IPS-15b (cell line): Measurements from ENCODE around the gene ELAVL4.

ENCODE experiments used
- H3K27me3 ChIP-seq: one replicate; pipeline ENCODE4 v1.6.1; 2013; ENCODE audit warnings: low read length; ENCODE audit not compliant: control insufficient read depth, insufficient read depth
- H3K36me3 ChIP-seq: one replicate; pipeline ENCODE4 v1.6.1; 2013; ENCODE audit warnings: low read length; ENCODE audit not compliant: control insufficient read depth, insufficient read depth
- H3K4me1 ChIP-seq: one replicate; pipeline ENCODE4 v1.6.1; 2013; ENCODE audit warnings: mild to moderate bottlenecking, low read length; ENCODE audit not compliant: control insufficient read depth, insufficient read depth
- H3K4me3 ChIP-seq: one replicate; pipeline ENCODE4 v1.5.1; 2013; ENCODE audit warnings: low read depth, low read length
- H3K9ac ChIP-seq: one replicate; pipeline ENCODE4 v1.6.1; 2013; ENCODE audit warnings: low read depth, mild to moderate bottlenecking, low read length
- H3K9me3 ChIP-seq: one replicate; pipeline ENCODE4 v1.6.1; 2013; ENCODE audit warnings: mild to moderate bottlenecking, low read length; ENCODE audit not compliant: control insufficient read depth, insufficient read depth

ELAVL4 gene

DNA sequence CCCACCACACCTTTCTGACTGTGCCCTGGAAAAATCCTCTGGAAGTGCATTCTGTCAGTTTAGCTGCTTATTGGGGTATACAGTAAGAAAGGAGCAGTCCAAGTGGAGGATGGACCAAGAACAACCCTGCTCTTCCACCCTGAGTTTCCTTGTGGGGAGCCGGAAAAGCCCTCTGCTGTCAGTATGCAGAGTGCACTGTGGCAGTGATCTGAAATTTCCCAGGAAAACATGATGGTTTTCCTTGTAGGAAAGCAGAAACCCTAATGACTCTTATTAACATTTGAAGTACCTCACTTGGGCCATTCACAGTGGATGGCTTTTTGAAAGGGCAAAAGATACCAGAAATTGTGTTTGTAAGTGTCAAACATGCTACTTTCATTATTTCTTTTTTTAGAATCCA lies 20.5 kb downstream of the ELAVL4 start:
- Histone ChIP-seq H3K4me3 (no peak overlapping the region), H3K9ac (no peak overlapping the region), H3K9me3 (no peaks in the 10 kb centered on the region), H3K4me1 (peaks cover 4% of the 10 kb centered on the region), H3K27me3 (no peaks in the 10 kb centered on the region), H3K36me3 (no peaks in the 10 kb centered on the region)

DNA sequence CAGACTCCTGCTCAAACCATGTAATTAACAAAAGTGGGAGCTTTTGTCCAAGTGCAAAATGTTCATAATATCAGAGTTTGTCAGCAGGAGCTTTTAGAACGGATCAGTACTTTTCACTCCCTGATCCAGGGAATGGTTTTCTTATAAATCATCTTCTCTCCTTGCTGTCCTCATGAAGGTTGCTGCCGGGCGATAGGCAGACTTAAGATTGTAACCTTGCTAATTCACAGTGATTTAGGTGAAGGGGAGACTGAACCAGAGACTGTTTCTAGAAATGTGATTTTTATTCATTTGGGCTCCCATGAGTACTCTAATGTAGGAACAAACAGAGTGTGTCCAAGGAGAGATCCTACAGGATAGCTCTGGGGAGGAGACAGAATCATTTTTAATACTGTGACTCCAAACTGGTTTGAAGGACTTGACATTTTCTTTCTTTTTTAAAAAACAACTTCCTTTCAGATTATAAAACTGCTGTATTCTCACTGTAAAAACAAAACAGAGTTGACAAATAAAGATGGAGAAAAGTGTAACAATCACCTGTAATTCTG lies 23.7 kb downstream of the ELAVL4 start:
- Histone ChIP-seq H3K36me3 (no peaks in the 10 kb centered on the region), H3K4me1 (peaks cover 4% of the 10 kb centered on the region), H3K4me3 (no peak overlapping the region), H3K9ac (no peak overlapping the region), H3K9me3 (no peaks in the 10 kb centered on the region), H3K27me3 (no peaks in the 10 kb centered on the region)

DNA sequence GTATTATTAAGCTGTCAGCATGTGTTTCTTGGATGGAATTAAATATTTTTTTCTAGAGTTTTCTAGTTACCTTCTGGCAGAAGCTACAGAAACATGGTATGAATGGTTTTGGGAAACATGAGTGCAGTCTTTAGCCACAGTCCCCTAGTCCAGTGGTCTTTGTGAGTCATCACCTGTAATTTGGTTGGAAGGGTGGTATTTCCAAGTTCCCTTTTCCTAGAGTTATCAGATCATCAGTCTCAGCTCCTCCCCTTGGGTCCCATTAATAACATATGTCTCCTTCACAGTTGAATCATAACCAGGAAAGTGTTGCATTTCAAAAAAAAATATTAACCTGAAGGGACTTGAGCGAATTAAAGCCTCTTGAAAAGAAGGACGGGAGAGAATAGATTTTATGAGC lies 27.0 kb downstream of the ELAVL4 start:
- Histone ChIP-seq H3K4me1 (peaks cover 12% of the 10 kb centered on the region), H3K27me3 (no peaks in the 10 kb centered on the region), H3K4me3 (no peak overlapping the region), H3K36me3 (no peaks in the 10 kb centered on the region), H3K9ac (no peak overlapping the region), H3K9me3 (no peaks in the 10 kb centered on the region)

DNA sequence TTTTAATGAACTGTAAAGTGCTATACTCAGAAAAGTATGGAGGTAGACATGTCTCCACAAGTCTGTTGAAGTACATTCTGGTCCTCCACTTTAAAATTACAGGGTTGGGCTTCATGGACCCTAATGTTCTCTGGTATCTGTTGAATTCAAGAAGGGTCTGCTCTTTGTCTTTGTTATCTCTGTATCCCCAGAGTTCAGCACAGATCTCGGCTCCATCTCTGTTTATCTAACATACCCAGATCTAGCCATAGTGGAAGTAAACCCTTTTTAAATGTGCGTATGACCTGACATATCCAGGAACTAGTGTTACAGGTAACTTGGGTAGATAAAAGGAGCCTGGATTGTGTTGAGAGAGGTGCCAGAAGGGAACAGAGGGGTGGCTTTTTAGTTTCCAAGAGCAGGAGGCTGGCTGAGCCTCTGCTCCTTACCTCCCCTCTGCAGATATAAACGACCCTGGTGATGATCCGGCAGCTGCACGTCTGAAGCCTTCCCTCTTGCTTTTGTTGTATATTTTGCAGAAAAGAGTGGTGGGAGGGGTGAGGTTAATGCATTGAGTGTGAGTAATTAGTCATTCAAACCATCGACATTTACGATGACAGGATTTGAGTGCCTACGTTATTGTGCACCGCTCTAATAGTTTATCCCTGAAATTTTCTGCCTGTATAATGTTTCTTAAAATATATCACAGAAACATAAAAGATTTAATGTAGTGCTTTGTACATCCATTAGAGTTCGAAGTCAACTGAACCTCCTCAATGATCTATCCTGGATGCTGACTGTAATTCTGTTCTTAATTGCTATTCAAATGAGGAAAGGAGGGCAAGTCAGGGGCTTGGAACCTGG lies 30.8 kb downstream of the ELAVL4 start:
- no peaks in the 10 kb centered on the region for H3K27me3 ChIP-seq
- no peak overlapping the region for H3K4me3 ChIP-seq
- H3K36me3 ChIP-seq, result no peaks in the 10 kb centered on the region
- H3K4me1 ChIP-seq, result peaks cover 12% of the 10 kb centered on the region
- no peak overlapping the region for H3K9ac ChIP-seq
- no peaks in the 10 kb centered on the region for H3K9me3 ChIP-seq

DNA sequence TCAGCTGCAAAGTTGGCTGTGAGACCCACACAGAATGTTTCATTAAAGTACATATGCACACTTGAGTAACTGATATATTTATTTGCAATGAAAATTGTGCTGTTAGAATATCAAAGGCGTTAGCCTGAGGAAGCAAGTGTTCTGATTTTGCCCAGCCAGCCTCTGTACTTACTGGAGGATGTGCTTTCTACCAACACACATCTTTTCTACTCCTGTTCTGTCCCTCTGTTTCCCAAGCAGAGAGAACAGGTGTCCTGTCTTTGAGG lies 31.4 kb downstream of the ELAVL4 start:
- no peaks in the 10 kb centered on the region for H3K9me3 ChIP-seq
- H3K4me3 ChIP-seq, result no peak overlapping the region
- no peaks in the 10 kb centered on the region for H3K27me3 ChIP-seq
- no peak overlapping the region for H3K9ac ChIP-seq
- H3K4me1 ChIP-seq, result peaks cover 12% of the 10 kb centered on the region
- no peaks in the 10 kb centered on the region for H3K36me3 ChIP-seq

DNA sequence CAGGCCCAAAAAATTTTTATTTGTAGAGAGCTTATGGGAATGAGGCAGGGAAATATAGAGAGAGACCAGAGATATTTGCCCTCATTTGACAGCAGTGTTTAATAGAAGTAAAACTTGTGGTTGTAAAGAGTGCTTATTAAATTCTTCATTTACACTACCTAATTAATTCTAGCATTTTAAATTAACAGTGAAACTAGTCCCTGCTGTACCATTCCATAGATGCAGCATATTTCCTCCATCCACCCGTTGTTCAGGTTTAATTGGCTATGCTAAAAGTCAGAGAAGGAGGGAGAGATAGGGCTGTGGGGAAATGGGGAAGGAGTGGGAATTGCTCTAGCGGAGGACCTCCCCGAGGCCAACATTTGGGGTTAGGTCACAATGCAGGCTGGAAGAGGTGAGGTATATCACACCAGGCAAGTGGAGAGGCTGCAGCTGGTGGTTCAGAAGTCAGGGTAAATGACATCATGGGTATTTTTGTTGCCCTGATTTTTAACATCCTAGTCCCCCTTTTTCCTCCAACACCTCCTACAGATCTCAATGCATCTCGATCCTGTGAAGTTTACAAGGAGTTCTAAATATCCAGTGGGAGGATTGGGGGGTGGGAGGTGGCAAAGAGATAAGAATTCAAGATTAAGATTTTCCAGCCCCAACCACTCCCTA lies 38.6 kb downstream of the ELAVL4 start:
- H3K9ac ChIP-seq, result no peak overlapping the region
- H3K36me3 ChIP-seq, result no peaks in the 10 kb centered on the region
- no peaks in the 10 kb centered on the region for H3K27me3 ChIP-seq
- no peak overlapping the region for H3K4me3 ChIP-seq
- peaks cover 12% of the 10 kb centered on the region for H3K4me1 ChIP-seq
- H3K9me3 ChIP-seq, result no peaks in the 10 kb centered on the region

DNA sequence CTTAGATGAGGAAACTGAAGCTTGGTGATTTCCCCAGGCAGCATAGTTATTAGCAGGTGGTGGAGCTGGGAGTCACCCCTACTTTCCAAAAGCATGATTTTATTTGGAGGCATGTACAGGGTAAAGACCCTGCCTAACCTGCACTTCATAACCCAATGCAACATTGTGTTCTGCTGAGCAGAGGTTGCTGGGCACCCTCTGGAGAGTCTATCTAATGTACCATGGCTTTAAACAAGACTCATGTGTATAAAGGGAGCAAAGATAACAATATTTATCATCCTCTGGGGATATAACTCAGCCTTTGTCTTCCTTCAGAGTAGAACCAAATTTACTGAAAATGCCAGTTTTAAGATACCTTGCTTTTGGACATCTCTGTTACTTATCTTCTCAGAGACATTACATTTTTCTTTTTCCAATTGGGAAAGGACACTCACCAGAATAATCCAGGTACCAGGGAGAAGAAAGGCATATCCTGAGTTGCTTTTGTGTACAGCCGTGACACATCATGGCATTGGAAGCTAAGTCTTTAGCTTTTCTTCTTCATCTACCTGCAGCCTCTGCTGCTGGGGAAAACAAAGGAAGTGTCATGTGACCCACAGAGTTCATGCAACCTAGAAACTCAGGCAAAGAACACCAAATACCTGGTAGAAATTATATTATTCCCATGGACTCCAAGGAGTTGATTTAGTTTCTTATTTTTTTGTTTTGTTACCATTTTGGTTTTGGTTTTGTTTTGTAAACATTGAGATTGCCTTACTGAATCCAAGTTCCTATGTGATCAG lies 39.6 kb downstream of the ELAVL4 start:
- H3K4me3 ChIP-seq, result no peak overlapping the region
- H3K36me3 ChIP-seq, result no peaks in the 10 kb centered on the region
- H3K9me3 ChIP-seq, result no peaks in the 10 kb centered on the region
- H3K4me1 ChIP-seq, result peaks cover 12% of the 10 kb centered on the region
- H3K9ac ChIP-seq, result no peak overlapping the region
- no peaks in the 10 kb centered on the region for H3K27me3 ChIP-seq

DNA sequence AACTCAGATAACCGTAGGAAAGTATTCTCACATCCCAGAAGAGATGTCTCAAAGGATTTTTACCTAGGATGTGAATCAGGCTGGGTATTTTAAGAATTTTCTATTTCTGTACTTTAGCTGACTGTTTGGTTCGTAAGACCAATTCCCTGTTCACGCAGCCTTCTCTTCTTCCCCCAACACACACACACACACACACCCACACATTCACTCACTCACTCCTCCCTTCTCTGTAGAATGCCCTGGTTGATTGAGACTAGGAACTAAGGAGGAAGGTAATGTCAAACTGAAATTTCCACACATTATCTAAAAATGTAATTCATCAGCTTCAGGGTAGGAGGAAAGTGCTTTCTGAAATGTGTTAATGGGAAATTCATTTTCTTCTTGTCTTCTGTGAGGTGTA lies 43.5 kb downstream of the ELAVL4 start:
- Histone ChIP-seq H3K4me1 (peaks cover 12% of the 10 kb centered on the region), H3K9me3 (no peaks in the 10 kb centered on the region), H3K9ac (no peak overlapping the region), H3K27me3 (no peaks in the 10 kb centered on the region), H3K36me3 (no peaks in the 10 kb centered on the region), H3K4me3 (no peak overlapping the region)

DNA sequence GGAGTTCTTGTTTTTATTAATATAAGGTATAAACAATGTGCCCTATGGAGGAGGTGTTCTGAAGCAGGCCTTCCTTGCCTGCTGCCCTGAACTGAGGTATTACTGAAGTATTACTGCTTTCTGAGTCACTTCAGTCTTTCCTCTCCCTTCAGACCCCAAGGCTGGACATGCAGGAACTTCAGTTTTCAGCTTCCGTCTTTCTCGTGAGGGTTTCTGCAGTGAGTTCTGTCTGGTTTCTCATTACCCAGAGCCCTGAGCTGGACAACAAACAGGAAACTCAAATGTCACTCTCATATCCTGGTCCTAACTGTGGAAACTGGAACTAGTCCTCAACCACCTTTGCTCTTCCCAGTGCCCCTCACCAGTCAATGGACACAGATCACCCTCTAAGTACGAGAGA lies 46.8 kb downstream of the ELAVL4 start:
- Histone ChIP-seq H3K9ac (no peak overlapping the region), H3K9me3 (no peaks in the 10 kb centered on the region), H3K36me3 (no peaks in the 10 kb centered on the region), H3K4me1 (peaks cover 8% of the 10 kb centered on the region), H3K4me3 (no peak overlapping the region), H3K27me3 (no peaks in the 10 kb centered on the region)

DNA sequence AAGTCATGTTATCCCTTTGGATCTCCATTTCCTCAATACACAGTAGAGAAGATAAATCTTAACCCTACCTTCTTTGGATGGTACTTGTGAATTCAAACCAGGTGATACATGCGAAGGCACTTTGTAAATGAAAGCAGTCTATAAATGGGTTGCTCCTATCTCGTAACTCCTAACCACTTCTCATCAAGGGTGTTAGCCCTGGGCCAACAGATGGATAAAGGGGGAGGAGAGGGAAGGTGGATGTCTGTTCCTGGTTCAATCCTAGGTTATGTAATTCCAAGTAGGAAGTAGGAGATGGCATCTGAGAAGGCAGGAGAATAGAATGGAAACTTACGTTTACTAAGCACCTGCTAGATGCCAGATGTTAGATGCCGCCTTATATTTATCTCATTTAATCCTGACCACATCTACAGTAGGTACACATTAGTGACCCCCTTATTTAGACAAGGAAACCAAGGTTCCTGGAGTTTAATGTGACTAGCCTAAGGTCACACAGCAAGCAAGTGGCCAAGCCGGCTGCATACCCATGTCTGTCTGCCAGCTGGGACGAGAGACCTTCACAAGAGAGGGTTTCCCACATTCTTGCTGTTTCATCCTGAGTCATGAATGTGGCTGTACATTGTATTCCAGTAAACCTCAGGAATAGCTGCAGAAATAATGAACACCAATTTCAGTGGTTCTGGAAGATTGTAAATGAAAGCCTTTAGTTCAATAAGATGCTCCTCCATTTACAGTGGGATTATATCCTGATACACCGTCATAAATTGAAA lies 47.7 kb downstream of the ELAVL4 start:
- Histone ChIP-seq H3K36me3 (no peaks in the 10 kb centered on the region), H3K4me1 (peaks cover 7% of the 10 kb centered on the region), H3K4me3 (no peak overlapping the region), H3K9me3 (no peaks in the 10 kb centered on the region), H3K9ac (no peak overlapping the region), H3K27me3 (no peaks in the 10 kb centered on the region)

DNA sequence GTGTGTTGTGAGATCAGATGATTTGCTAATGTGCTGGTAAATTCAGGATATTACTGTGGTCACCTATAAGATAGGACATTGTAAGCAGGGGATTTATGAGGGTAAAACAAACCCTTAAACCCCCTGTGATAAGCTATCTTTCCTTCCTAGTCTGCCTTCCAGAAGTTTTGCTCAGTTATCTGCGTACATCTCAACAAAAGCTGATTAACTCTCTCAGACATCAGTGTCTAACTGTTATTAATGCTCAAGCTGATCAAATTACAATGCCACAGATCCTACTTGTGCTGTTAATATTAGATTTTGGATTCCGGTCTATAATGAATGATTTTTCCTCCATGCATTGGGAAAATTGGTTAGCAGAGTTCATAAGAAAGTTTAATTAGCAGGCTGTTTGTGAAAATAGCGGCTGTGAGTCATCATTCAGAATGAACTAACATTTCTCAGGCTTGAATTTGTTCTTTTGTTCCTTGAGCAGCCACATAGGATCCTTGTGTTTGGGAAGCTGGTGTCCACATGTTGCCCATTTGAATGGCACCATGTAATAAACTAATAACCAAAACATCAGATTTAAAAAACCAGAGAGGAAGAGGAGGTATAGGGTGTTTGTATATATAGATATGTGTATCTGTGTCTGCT lies 48.7 kb downstream of the ELAVL4 start:
- Histone ChIP-seq H3K9me3 (no peaks in the 10 kb centered on the region), H3K27me3 (no peaks in the 10 kb centered on the region), H3K4me3 (no peak overlapping the region), H3K4me1 (no peaks in the 10 kb centered on the region), H3K9ac (no peak overlapping the region), H3K36me3 (no peaks in the 10 kb centered on the region)
